LNCAP (cell line): ENCODE results near the gene RPRD2.

ENCODE experiments used
- TF ChIP-seq, protein P1 (sequence below): fragments of 450-650 bp; IDR thresholded peaks from 2 replicates; pipeline ENCODE4 v1.5.1; 2017; ENCODE audit warnings: mild to moderate bottlenecking

The RPRD2 gene

GRCh38 chr1:150516050-150516591 is 152.2 kb downstream of the RPRD2 start:
- TF ChIP-seq, protein P1, sequence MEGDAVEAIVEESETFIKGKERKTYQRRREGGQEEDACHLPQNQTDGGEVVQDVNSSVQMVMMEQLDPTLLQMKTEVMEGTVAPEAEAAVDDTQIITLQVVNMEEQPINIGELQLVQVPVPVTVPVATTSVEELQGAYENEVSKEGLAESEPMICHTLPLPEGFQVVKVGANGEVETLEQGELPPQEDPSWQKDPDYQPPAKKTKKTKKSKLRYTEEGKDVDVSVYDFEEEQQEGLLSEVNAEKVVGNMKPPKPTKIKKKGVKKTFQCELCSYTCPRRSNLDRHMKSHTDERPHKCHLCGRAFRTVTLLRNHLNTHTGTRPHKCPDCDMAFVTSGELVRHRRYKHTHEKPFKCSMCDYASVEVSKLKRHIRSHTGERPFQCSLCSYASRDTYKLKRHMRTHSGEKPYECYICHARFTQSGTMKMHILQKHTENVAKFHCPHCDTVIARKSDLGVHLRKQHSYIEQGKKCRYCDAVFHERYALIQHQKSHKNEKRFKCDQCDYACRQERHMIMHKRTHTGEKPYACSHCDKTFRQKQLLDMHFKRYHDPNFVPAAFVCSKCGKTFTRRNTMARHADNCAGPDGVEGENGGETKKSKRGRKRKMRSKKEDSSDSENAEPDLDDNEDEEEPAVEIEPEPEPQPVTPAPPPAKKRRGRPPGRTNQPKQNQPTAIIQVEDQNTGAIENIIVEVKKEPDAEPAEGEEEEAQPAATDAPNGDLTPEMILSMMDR, result no peak

GRCh38 chr1:150516616-150517015 is 152.7 kb downstream of the RPRD2 start:
- TF ChIP-seq, protein P1, result no peak

GRCh38 chr1:150521196-150521968 is 157.4 kb downstream of the RPRD2 start:
- TF ChIP-seq, protein P1, result no peak

- TF ChIP-seq, protein P1, result no peak
These were observed 161.4 kb downstream of the RPRD2 start for GRCh38 chr1:150525348-150525747.
